Activated naive CD8-positive, alpha-beta T cell (primary cell): Measurements from ENCODE around the gene CCDC97.
"Not testable (repeated sequence)": the region's sequence is repeated elsewhere in the genome, so short reads cannot be mapped to it uniquely, and the experiment has no call there.

ENCODE experiments used
- H3K27ac Mint-ChIP-seq: one replicate; pipeline ENCODE4 v1.8.0; 2021; ENCODE audit warnings: mixed read lengths
- H3K27me3 Mint-ChIP-seq: one replicate; pipeline ENCODE4 v1.8.0; 2021; ENCODE audit warnings: mixed read lengths
- H3K36me3 Mint-ChIP-seq: one replicate; pipeline ENCODE4 v1.8.0; 2021; ENCODE audit warnings: mixed read lengths
- H3K4me1 Mint-ChIP-seq: one replicate; pipeline ENCODE4 v1.8.0; 2021; ENCODE audit warnings: low read depth, mixed read lengths
- H3K4me3 Mint-ChIP-seq: one replicate; pipeline ENCODE4 v1.8.0; 2021; ENCODE audit warnings: mild to moderate bottlenecking, mixed read lengths
- H3K9me3 Mint-ChIP-seq: one replicate; pipeline ENCODE4 v1.8.0; 2021; ENCODE audit warnings: low read depth, mixed read lengths

Gene CCDC97

GRCh38 chr19:41288673-41289530 is 21.1 kb upstream of the CCDC97 start:
- H3K27ac Mint-ChIP-seq, result peak overlapping the region; percentile 34

GRCh38 chr19:41289814-41290213 is 20.2 kb upstream of the CCDC97 start:
- H3K4me1 Mint-ChIP-seq, H3K27me3 Mint-ChIP-seq, H3K36me3 Mint-ChIP-seq: not testable (repeated sequence)

More at GRCh38 chr19:41288673-41289530, 21.1 kb upstream of the CCDC97 start:
- Mint-ChIP-seq H3K27me3 (no peaks in the 10 kb centered on the region), H3K4me3 (no peak overlapping the region), H3K9me3 (no peaks in the 10 kb centered on the region), H3K36me3 (peaks cover 5% of the 10 kb centered on the region), H3K4me1 (peaks cover 3% of the 10 kb centered on the region)

GRCh38 chr19:41294393-41294792 is 15.6 kb upstream of the CCDC97 start:
- Mint-ChIP-seq H3K4me1 (peaks cover 46% of the 10 kb centered on the region), H3K27me3 (no peaks in the 10 kb centered on the region), H3K9me3 (no peaks in the 10 kb centered on the region), H3K4me3 (no peak overlapping the region), H3K27ac (no peak overlapping the region), H3K36me3 (peaks cover 9% of the 10 kb centered on the region)

More at GRCh38 chr19:41289814-41290213, 20.2 kb upstream of the CCDC97 start:
- not testable (repeated sequence) for H3K27ac Mint-ChIP-seq, H3K4me3 Mint-ChIP-seq, H3K9me3 Mint-ChIP-seq

- Mint-ChIP-seq H3K4me1 (peaks cover 57% of the 10 kb centered on the region), H3K27ac (no peak overlapping the region), H3K9me3 (no peaks in the 10 kb centered on the region), H3K36me3 (peaks cover 16% of the 10 kb centered on the region), H3K4me3 (no peak overlapping the region), H3K27me3 (no peaks in the 10 kb centered on the region)
Measured at GRCh38 chr19:41295499-41295898, 14.5 kb upstream of the CCDC97 start.

GRCh38 chr19:41296433-41296871 is 13.5 kb upstream of the CCDC97 start:
- Mint-ChIP-seq H3K27ac (peak overlapping the region; percentile 89), H3K4me3 (no peak overlapping the region), H3K27me3 (no peaks in the 10 kb centered on the region), H3K4me1 (peaks cover 67% of the 10 kb centered on the region), H3K36me3 (peaks cover 18% of the 10 kb centered on the region), H3K9me3 (no peaks in the 10 kb centered on the region)

- Mint-ChIP-seq H3K27ac (peak overlapping the region; percentile 89), H3K9me3 (no peaks in the 10 kb centered on the region), H3K27me3 (no peaks in the 10 kb centered on the region), H3K36me3 (peaks cover 21% of the 10 kb centered on the region), H3K4me3 (peak overlapping the region; percentile 66), H3K4me1 (peaks cover 79% of the 10 kb centered on the region)
Measured at GRCh38 chr19:41297628-41298347, 12.2 kb upstream of the CCDC97 start.

GRCh38 chr19:41298348-41298964 is 11.5 kb upstream of the CCDC97 start:
- peaks cover 21% of the 10 kb centered on the region for H3K36me3 Mint-ChIP-seq
- H3K27ac Mint-ChIP-seq, result peak overlapping the region; percentile 89
- H3K27me3 Mint-ChIP-seq, result no peaks in the 10 kb centered on the region
- peaks cover 85% of the 10 kb centered on the region for H3K4me1 Mint-ChIP-seq
- H3K9me3 Mint-ChIP-seq, result no peaks in the 10 kb centered on the region
- H3K4me3 Mint-ChIP-seq, result peak overlapping the region; percentile 66

GRCh38 chr19:41299046-41299754 is 10.8 kb upstream of the CCDC97 start:
- Mint-ChIP-seq H3K4me3 (peak overlapping the region; percentile 27), H3K4me1 (peaks cover 93% of the 10 kb centered on the region), H3K9me3 (no peaks in the 10 kb centered on the region), H3K27ac (peak overlapping the region; percentile 77), H3K27me3 (no peaks in the 10 kb centered on the region), H3K36me3 (peaks cover 23% of the 10 kb centered on the region)

- H3K4me3 Mint-ChIP-seq, result peak overlapping the region; percentile 27
- H3K4me1 Mint-ChIP-seq, result peaks cover 95% of the 10 kb centered on the region
- H3K27ac Mint-ChIP-seq, result peak overlapping the region; percentile 77
Measured at GRCh38 chr19:41299755-41300089, 10.2 kb upstream of the CCDC97 start.

GRCh38 chr19:41300555-41300954 is 9.4 kb upstream of the CCDC97 start:
- peak overlapping the region; percentile 42 for H3K4me3 Mint-ChIP-seq
- peaks cover 98% of the 10 kb centered on the region for H3K4me1 Mint-ChIP-seq
- H3K36me3 Mint-ChIP-seq, result peaks cover 18% of the 10 kb centered on the region
- H3K9me3 Mint-ChIP-seq, result no peaks in the 10 kb centered on the region
- peak overlapping the region; percentile 96 for H3K27ac Mint-ChIP-seq
- H3K27me3 Mint-ChIP-seq, result no peaks in the 10 kb centered on the region

More at GRCh38 chr19:41299755-41300089, 10.2 kb upstream of the CCDC97 start:
- Mint-ChIP-seq H3K27me3 (no peaks in the 10 kb centered on the region), H3K9me3 (no peaks in the 10 kb centered on the region), H3K36me3 (peaks cover 21% of the 10 kb centered on the region)

GRCh38 chr19:41302624-41303351 is 7.2 kb upstream of the CCDC97 start:
- Mint-ChIP-seq H3K27me3 (no peaks in the 10 kb centered on the region), H3K9me3 (no peaks in the 10 kb centered on the region), H3K27ac (peak overlapping the region; percentile 96), H3K4me1 (peaks cover 98% of the 10 kb centered on the region), H3K4me3 (peak overlapping the region; percentile 84), H3K36me3 (peaks cover 18% of the 10 kb centered on the region)

GRCh38 chr19:41303954-41304353 is 6.0 kb upstream of the CCDC97 start:
- H3K27ac Mint-ChIP-seq, result peak overlapping the region; percentile 85
- peak overlapping the region; percentile 78 for H3K4me3 Mint-ChIP-seq
- H3K27me3 Mint-ChIP-seq, result no peaks in the 10 kb centered on the region
- peaks cover 18% of the 10 kb centered on the region for H3K36me3 Mint-ChIP-seq
- H3K4me1 Mint-ChIP-seq, result peaks cover 98% of the 10 kb centered on the region
- H3K9me3 Mint-ChIP-seq, result no peaks in the 10 kb centered on the region

GRCh38 chr19:41304706-41305483 is 5.1 kb upstream of the CCDC97 start:
- peaks cover 94% of the 10 kb centered on the region for H3K4me1 Mint-ChIP-seq
- H3K36me3 Mint-ChIP-seq, result peaks cover 13% of the 10 kb centered on the region
- H3K27ac Mint-ChIP-seq, result peak overlapping the region; percentile 85
- peak overlapping the region; percentile 20 for H3K4me3 Mint-ChIP-seq
- H3K27me3 Mint-ChIP-seq, result no peaks in the 10 kb centered on the region
- H3K9me3 Mint-ChIP-seq, result no peaks in the 10 kb centered on the region
